IMR-90 (cell line): ENCODE data around the gene SPAG5. TPM values are rescaled to one million over a fixed set of nuclear protein-coding genes. Genes with fewer than 3 reads are reported as not detected.

Experiments used
- ATAC-seq: fragments of 200-7000 bp; cut with Tn5 transposase; 2 replicates; pipeline ENCODE4 v1.9.1; 2020; ENCODE audit warnings: low read depth, mild to moderate bottlenecking, moderate library complexity
- BruUV-seq: library from RNA; stranded (reverse); fragments of 400-500 nt; replicated peaks from 2 replicates; lab custom pipeline; 2021; lab: Mats Ljungman, UMichigan
- CTCF ChIA-PET: fragments of 300-600 bp; formaldehyde crosslinking; extraction: SDS; loops from one replicate; lab custom pipeline; 2021; ENCODE audit warnings: antibody characterized with exemption; lab: Yijun Ruan, JAX
- POLR2A ChIA-PET: fragments of 300-600 bp; sonication (Branson Sonifier 250); formaldehyde crosslinking; loops from one replicate; lab custom pipeline; 2022; ENCODE audit warnings: antibody characterized with exemption; ENCODE audit not compliant: unreplicated experiment; lab: Charles Lee
- DNase-seq: peaks from one replicate; pipeline ENCODE4 v3.0.0; 2013
- H2AFZ ChIP-seq: replicated peaks from 2 replicates; pipeline ENCODE3; 2013; ENCODE audit warnings: low read length, mild to moderate bottlenecking; ENCODE audit not compliant: poor library complexity
- H2AK5ac ChIP-seq: 2 replicates; pipeline ENCODE4 v1.6.1; 2013; ENCODE audit warnings: low read depth, low read length, inconsistent platforms
- H2AK9ac ChIP-seq: replicated peaks from 2 replicates; pipeline ENCODE3; 2013; ENCODE audit warnings: mild to moderate bottlenecking, low read depth, low read length, moderate library complexity; ENCODE audit not compliant: poor library complexity
- H2BK120ac ChIP-seq: 2 replicates; pipeline ENCODE4 v1.6.1; 2013; ENCODE audit warnings: low read depth, low read length, inconsistent platforms
- H2BK15ac ChIP-seq: 3 replicates; pipeline ENCODE4 v1.6.1; 2013; ENCODE audit warnings: low read depth, low read length, inconsistent platforms
- H2BK20ac ChIP-seq: 2 replicates; pipeline ENCODE4 v1.6.1; 2013; ENCODE audit warnings: low read depth, mild to moderate bottlenecking, inconsistent platforms, low read length, moderate library complexity
- H2BK5ac ChIP-seq: 2 replicates; pipeline ENCODE4 v1.6.1; 2013; ENCODE audit warnings: mild to moderate bottlenecking, low read depth, low read length, inconsistent platforms; ENCODE audit not compliant: poor library complexity, severe bottlenecking
- H3K14ac ChIP-seq: replicated peaks from 2 replicates; pipeline ENCODE4 v1.6.1; 2013; ENCODE audit warnings: low read depth, low read length, inconsistent platforms
- H3K18ac ChIP-seq: 2 replicates; pipeline ENCODE4 v1.6.1; 2013; ENCODE audit warnings: low read depth, low read length, control low read depth
- H3K23ac ChIP-seq: 2 replicates; pipeline ENCODE4 v1.6.1; 2013; ENCODE audit warnings: low read depth, low read length, inconsistent platforms
- H3K27ac ChIP-seq: 2 replicates; pipeline ENCODE4 v1.5.1; 2013; ENCODE audit warnings: mild to moderate bottlenecking, control low read depth, low read length; ENCODE audit not compliant: insufficient read depth
- H3K27me3 ChIP-seq: 2 replicates; pipeline ENCODE4 v1.6.1; 2013; ENCODE audit warnings: low read length; ENCODE audit not compliant: control insufficient read depth, insufficient read depth
- H3K36me3 ChIP-seq: 2 replicates; pipeline ENCODE4 v1.6.1; 2013; ENCODE audit warnings: low read length, mixed read lengths; ENCODE audit not compliant: control insufficient read depth, insufficient read depth
- H3K4ac ChIP-seq: 2 replicates; pipeline ENCODE4 v1.6.1; 2013; ENCODE audit warnings: low read depth, low read length, inconsistent platforms
- H3K4me1 ChIP-seq: 2 replicates; pipeline ENCODE4 v1.6.1; 2013; ENCODE audit warnings: low read length, mixed read lengths; ENCODE audit not compliant: control insufficient read depth, insufficient read depth
- H3K4me2 ChIP-seq: 2 replicates; pipeline ENCODE4 v1.6.1; 2013; ENCODE audit warnings: low read depth, mild to moderate bottlenecking, control low read depth, low read length, moderate library complexity
- H3K4me3 ChIP-seq: 2 replicates; pipeline ENCODE4 v1.5.1; 2013; ENCODE audit warnings: low read depth, mild to moderate bottlenecking, control low read depth, low read length, moderate library complexity; ENCODE audit not compliant: insufficient read depth
- H3K56ac ChIP-seq: 2 replicates; pipeline ENCODE4 v1.6.1; 2013; ENCODE audit warnings: low read length, inconsistent platforms; ENCODE audit not compliant: insufficient read depth; ENCODE audit errors: extremely low read depth
- H3K79me1 ChIP-seq, 2 experiments: 2 replicates each; pipeline ENCODE4 v1.6.1; 2013; ENCODE audit warnings: low read length in 2 of 2, inconsistent platforms in 1 of 2, low read depth in 1 of 2
- H3K9ac ChIP-seq: 2 replicates; pipeline ENCODE4 v1.6.1; 2013; ENCODE audit warnings: low read depth, low read length, control low read depth
- H3K9me1 ChIP-seq: 2 replicates; pipeline ENCODE4 v1.6.1; 2013; ENCODE audit warnings: low read length, inconsistent platforms; ENCODE audit not compliant: insufficient read depth
- H3K9me3 ChIP-seq: 2 replicates; pipeline ENCODE4 v1.6.1; 2013; ENCODE audit warnings: low read length; ENCODE audit not compliant: control insufficient read depth, insufficient read depth
- H4K20me1 ChIP-seq: 2 replicates; pipeline ENCODE4 v1.6.1; 2013; ENCODE audit warnings: low read length, inconsistent platforms; ENCODE audit not compliant: insufficient read depth
- H4K5ac ChIP-seq: 2 replicates; pipeline ENCODE4 v1.6.1; 2013; ENCODE audit warnings: mild to moderate bottlenecking, low read depth, low read length, control low read depth
- H4K8ac ChIP-seq, 2 experiments: 2 replicates each; pipeline ENCODE4 v1.6.1; 2013; ENCODE audit warnings: low read depth in 2 of 2, low read length in 2 of 2, control low read depth in 1 of 2, inconsistent platforms in 1 of 2
- H4K91ac ChIP-seq: 2 replicates; pipeline ENCODE4 v1.6.1; 2013; ENCODE audit warnings: low read depth, low read length, inconsistent platforms; ENCODE audit not compliant: insufficient read depth
- FOS ChIP-seq: fragments of 150-350 bp; IDR thresholded peaks from 2 replicates; pipeline ENCODE4 v1.6.1; 2016; ENCODE audit warnings: low read depth, low read length
- NFE2L2 ChIP-seq: fragments of 150-350 bp; IDR thresholded peaks from 2 replicates; pipeline ENCODE4 v1.6.1; 2016; ENCODE audit warnings: low read depth, mild to moderate bottlenecking, low read length
- POLR2A ChIP-seq: IDR thresholded peaks from 2 replicates; pipeline ENCODE4 v1.6.1; 2012; ENCODE audit warnings: mild to moderate bottlenecking, low read depth, low read length
- RFX5 ChIP-seq: IDR thresholded peaks from 2 replicates; pipeline ENCODE4 v1.8.0; 2012; ENCODE audit warnings: low read depth, mild to moderate bottlenecking, low read length, moderate library complexity
- WGBS, 2 experiments: methylation state at CpG; one replicate each; pipeline versions ENCODE4 v1.1.5 to v1.1.7; 2013; ENCODE audit warnings: missing lambda C conversion rate in 2 of 2; ENCODE audit not compliant: insufficient read length in 1 of 2; ENCODE audit errors: extremely low coverage in 2 of 2; 5-methylcytosine and 5-hydroxymethylcytosine counted together
- dilution Hi-C: fragments of 300-500 bp; cut with HindIII; formaldehyde crosslinking; loops from one replicate; pipeline ENCODE4 v1.14.3; 2018; ENCODE audit warnings: low sequenced_read_pairs; ENCODE audit not compliant: unreplicated experiment
- in situ Hi-C: fragments of 300-500 bp; cut with MboI; formaldehyde crosslinking; loops from 3 replicates; pipeline ENCODE4 v1.14.3; 2019; ENCODE audit warnings: low sequenced_read_pairs, inconsistent platforms, mixed read lengths
- intact Hi-C: fragments of 100-400 bp; cut with micrococcal nuclease; formaldehyde crosslinking; loops from 2 replicates; pipeline ENCODE4 v1.10.0; 2022
- polyA plus RNA-seq, 3 experiments: library from polyadenylated mRNA; depleted of rRNA; stranded (reverse); fragments of >200 nt; gene quantifications; 2 replicates each; pipeline ENCODE4 v1.2.3, GENCODE V29; 2012; ENCODE audit warnings: low replicate concordance in 1 of 3
- total RNA-seq: library from RNA; depleted of rRNA; stranded (reverse); fragments of >200 nt; gene quantifications from 2 replicates; pipeline ENCODE4 v1.2.3, GENCODE V29; 2012

The SPAG5 gene
- total and polyA plus RNA-seq, 2 of the 4 experiments (the other 2 are of a cell fraction) = 40.3 to 60.8 TPM

DNA sequence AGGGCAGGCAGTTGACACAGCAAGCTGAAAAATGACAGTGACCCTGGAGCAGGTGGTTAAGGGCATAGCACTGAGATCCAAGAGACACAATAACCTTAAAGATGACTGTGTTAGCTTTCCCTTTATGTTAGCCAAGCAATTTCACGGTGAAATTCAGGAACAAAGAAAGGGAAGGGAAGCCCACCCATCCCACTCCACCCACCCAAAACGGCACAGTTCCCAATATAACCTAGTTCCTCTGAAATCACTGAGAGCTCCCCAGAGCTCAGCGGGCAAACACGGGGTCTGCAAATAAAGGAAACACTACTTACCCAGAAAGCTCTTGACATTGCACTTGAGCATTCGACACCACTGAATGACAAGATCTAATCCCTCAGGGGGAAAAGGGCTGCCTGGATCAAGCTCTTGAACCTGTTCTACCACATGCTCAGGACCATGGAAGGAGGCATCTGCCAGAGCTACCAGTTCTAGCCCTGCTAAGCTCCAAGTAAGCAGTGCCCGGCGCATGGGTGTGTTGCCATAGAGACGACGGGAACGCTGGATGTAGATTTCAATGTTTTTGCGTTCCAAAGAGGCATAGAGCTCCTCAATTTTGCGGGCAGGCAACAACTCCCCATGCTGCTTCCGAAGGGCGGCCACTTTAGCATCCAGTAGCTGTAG, 35.5 kb upstream of the SPAG5 start:
- H3K79me1 ChIP-seq = peaks cover 27 to 34% of the 10 kb centered on the region in 2 experiments
- ChIA-PET POLR2A (no interaction called here), CTCF (interaction anchor here (1.1 kb wide), 1 partner anchor 12 kb away, joined by 3 read pairs; no protein-coding TSS in a partner anchor)
- H4K5ac ChIP-seq = no peak overlapping the region
- ATAC-seq (no peak), DNase-seq (no peak)
- BruUV-seq = no TSS peak
- H2AFZ ChIP-seq = no peak overlapping the region
- H4K8ac ChIP-seq = no peak overlapping the region
- TF ChIP-seq POLR2A (no peak), RFX5 (no peak), FOS (no peak), NFE2L2 (no peak)
- no peaks in the 10 kb centered on the region for H3K27me3 ChIP-seq
- H2BK5ac ChIP-seq = no peak overlapping the region
- H3K27ac ChIP-seq = no peak overlapping the region
- 99% methylated on average over 8 of the region's 14 CpGs; no CpG with 5 or more reads in 1 of the 2 experiments for WGBS, 2 experiments
- no peak overlapping the region for H3K9ac ChIP-seq
- H2BK20ac ChIP-seq = no peak overlapping the region
- peaks cover 71% of the 10 kb centered on the region for H3K36me3 ChIP-seq
- H2AK5ac ChIP-seq = no peak overlapping the region
- H3K4me2 ChIP-seq = no peak overlapping the region
- in situ Hi-C loops = no loop called here
- no peak overlapping the region for H2AK9ac ChIP-seq
- no peak overlapping the region for H3K18ac ChIP-seq
- H3K23ac ChIP-seq = no peak overlapping the region
- no peaks in the 10 kb centered on the region for H3K9me3 ChIP-seq
- H4K91ac ChIP-seq = no peak overlapping the region
- H2BK15ac ChIP-seq = no peak overlapping the region
- H3K4me3 ChIP-seq = no peak overlapping the region
- intact Hi-C loops = no loop called here
- no peak overlapping the region for H3K4ac ChIP-seq
- H4K20me1 ChIP-seq = peaks cover 18% of the 10 kb centered on the region
- H3K9me1 ChIP-seq = 0 out of 2 replicates have a peak, but pooled peaks cover 5% of the 10 kb centered on the region
- dilution Hi-C loops = no loop called here
- no peak overlapping the region for H3K14ac ChIP-seq
- no peak overlapping the region for H2BK120ac ChIP-seq
- no peaks in the 10 kb centered on the region for H3K4me1 ChIP-seq
- H3K56ac ChIP-seq = no peak overlapping the region
